ENCODE results near the gene PLA2G10.
"Not testable (repeated sequence)": the region's sequence is repeated elsewhere in the genome, so short reads cannot be mapped to it uniquely, and the experiment has no call there.

The PLA2G10 gene

GRCh38 chr16:14658063-14658462 lies 36.0 kb downstream of the PLA2G10 start:
- DNase-seq: no peak

- no peak for DNase-seq
Observed at GRCh38 chr16:14652726-14653125, 41.4 kb downstream of the PLA2G10 start.

GRCh38 chr16:14650629-14651028 lies 43.5 kb downstream of the PLA2G10 start:
- DNase-seq: no peak

GRCh38 chr16:14649816-14650215 lies 44.3 kb downstream of the PLA2G10 start:
- no peak for DNase-seq

GRCh38 chr16:14641926-14642325 lies 52.2 kb downstream of the PLA2G10 start:
- no peak for DNase-seq

GRCh38 chr16:14641206-14641605 lies 52.9 kb downstream of the PLA2G10 start:
- no peak for DNase-seq

- DNase-seq: no peak
Observed at GRCh38 chr16:14640538-14640937, 53.6 kb downstream of the PLA2G10 start.

- DNase-seq: not testable (repeated sequence)
Observed at GRCh38 chr16:14636951-14637240, 57.2 kb downstream of the PLA2G10 start.

- not testable (repeated sequence) for DNase-seq
Observed at GRCh38 chr16:14636179-14636950, 57.7 kb downstream of the PLA2G10 start.

- DNase-seq: no peak
Observed at GRCh38 chr16:14635395-14636165, 58.5 kb downstream of the PLA2G10 start.

GRCh38 chr16:14634389-14634725 lies 59.8 kb downstream of the PLA2G10 start:
- no peak for DNase-seq

- DNase-seq: peak; percentile 97
Observed at GRCh38 chr16:14632693-14633569, 61.2 kb downstream of the PLA2G10 start, which contains the start of gene BFAR. TSS of gene BFAR (plus strand) at chr16:14632951. CDS start at chr16:14644347, 11,396 bp downstream.

GRCh38 chr16:14630620-14631330 lies 63.3 kb downstream of the PLA2G10 start:
- DNase-seq: not testable (repeated sequence)

GRCh38 chr16:14629919-14630619 lies 64.0 kb downstream of the PLA2G10 start, which contains the start of gene PARN:
TSS of gene PARN (minus strand) at chr16:14630260. CDS start at chr16:14630125, 135 bp downstream.
- DNase-seq: peak; percentile 94

GRCh38 chr16:14629612-14629918 lies 64.5 kb downstream of the PLA2G10 start:
- DNase-seq: no peak

GRCh38 chr16:14628806-14629611 lies 65.1 kb downstream of the PLA2G10 start:
- no peak for DNase-seq

GRCh38 chr16:14627078-14627477 lies 67.0 kb downstream of the PLA2G10 start:
- DNase-seq: no peak
